Upper lobe of left lung (tissue), 4 donors: ENCODE measurements around the gene C15orf40.

Source experiments
- CTCF ChIP-seq, 6 experiments: fragments of 450-650 bp in 4 of 6; fragments of 200-600 bp in 2 of 6; sonication (generic) in 2 of 6; IDR thresholded peaks; one replicate each; pipeline ENCODE4 v1.5.1; 2016 to 2019; ENCODE audit warnings: antibody characterized with exemption in 6 of 6
- EP300 ChIP-seq, 4 donors: sonication (generic); formaldehyde crosslinking; IDR thresholded peaks; one replicate each; pipeline ENCODE4 v1.5.1; 2017; ENCODE audit warnings: antibody characterized with exemption in 4 of 4, control low read depth in 2 of 4
- POLR2A ChIP-seq, 4 donors: fragments of 450-650 bp; IDR thresholded peaks; one replicate each; pipeline ENCODE4 v1.5.1; 2016 to 2017; ENCODE audit warnings: antibody characterized with exemption in 4 of 4, mild to moderate bottlenecking in 2 of 4
- POLR2AphosphoS5 ChIP-seq, 2 donors: sonication (generic); formaldehyde crosslinking; IDR thresholded peaks; one replicate each; pipeline ENCODE4 v1.5.1; 2017; ENCODE audit warnings: antibody characterized with exemption in 2 of 2

DNA sequence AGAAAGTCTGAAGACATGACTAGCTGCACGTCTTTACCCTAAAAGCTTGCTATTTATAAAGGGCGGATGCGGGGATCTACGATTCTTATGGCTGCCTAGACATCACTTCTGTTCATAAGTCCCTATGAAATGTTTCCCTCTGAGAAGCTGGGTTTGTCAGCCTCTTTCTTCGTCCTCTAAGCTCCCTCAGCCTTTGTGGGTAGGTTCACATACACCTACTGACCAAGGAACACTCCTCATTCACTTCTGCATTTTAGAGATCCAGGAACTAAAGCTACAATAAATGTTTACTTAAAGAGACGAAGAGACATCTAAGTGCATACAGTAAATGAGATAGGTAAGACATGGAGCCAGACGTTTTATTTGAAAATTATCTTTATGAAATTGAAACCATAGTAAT lies 42.1 kb downstream of the C15orf40 start:
- TF ChIP-seq CTCF (IDR thresholded peaks at IDR 0.05) (no peak), POLR2A (IDR thresholded peaks at IDR 0.05) (no peak), POLR2AphosphoS5 (IDR thresholded peaks at IDR 0.05) (no peak), EP300 (IDR thresholded peaks at IDR 0.05) (no peak)
